Measurements from ENCODE around the gene GPR39.

DNA sequence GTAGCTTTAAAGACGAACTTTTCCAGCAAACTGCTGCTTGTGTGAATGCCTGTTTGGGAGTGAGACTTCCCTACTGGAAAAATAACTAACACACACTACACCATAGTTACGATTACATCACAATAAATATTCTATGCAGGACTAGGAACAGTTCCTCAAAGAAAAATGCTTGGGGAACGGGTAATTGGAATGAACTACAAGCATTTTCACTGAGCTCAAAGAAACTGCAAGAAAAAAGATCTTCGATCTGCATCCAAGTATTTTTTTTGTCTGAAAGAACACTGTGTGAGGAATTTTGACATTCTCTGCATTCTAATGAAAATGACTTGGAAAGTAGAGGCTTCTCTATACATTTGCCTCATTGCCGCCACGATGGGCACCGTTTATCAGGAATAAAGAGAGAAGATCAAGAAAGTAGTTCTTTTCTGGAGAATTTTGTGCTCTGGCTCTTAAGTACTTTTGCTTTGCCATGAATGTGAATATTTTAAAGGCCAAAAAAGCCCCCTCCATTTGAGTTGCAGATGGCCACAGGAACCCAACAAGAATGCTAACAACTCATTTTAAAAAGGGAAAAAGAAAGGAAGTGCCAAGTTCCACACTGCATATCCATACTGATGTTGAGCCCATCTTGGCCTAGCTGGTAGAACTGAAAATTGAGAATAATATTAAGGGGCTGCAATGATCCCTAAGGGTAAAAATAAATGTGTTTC, 239.8 kb downstream of the GPR39 start:
- TF ChIP-seq, protein P1, sequence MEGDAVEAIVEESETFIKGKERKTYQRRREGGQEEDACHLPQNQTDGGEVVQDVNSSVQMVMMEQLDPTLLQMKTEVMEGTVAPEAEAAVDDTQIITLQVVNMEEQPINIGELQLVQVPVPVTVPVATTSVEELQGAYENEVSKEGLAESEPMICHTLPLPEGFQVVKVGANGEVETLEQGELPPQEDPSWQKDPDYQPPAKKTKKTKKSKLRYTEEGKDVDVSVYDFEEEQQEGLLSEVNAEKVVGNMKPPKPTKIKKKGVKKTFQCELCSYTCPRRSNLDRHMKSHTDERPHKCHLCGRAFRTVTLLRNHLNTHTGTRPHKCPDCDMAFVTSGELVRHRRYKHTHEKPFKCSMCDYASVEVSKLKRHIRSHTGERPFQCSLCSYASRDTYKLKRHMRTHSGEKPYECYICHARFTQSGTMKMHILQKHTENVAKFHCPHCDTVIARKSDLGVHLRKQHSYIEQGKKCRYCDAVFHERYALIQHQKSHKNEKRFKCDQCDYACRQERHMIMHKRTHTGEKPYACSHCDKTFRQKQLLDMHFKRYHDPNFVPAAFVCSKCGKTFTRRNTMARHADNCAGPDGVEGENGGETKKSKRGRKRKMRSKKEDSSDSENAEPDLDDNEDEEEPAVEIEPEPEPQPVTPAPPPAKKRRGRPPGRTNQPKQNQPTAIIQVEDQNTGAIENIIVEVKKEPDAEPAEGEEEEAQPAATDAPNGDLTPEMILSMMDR (IDR thresholded peaks at IDR 0.05; ENCODE audit: poor library complexity, severe bottlenecking), result no peak
- no peak for TF ChIP-seq POLR2AphosphoS5 (IDR thresholded peaks at IDR 0.05)
